K562 (cell line): ENCODE measurements around the gene KHDC3L.

Experiments used
- FOXJ3 ChIP-seq: sonication (generic); formaldehyde crosslinking; IDR thresholded peaks from 2 replicates; pipeline ENCODE4 v1.4.0; 2020; ENCODE audit warnings: mild to moderate bottlenecking, missing genetic modification reagents
- HDAC2 ChIP-seq: fragments of 450-650 bp; IDR thresholded peaks from 2 replicates; pipeline ENCODE4 v1.6.1; 2016; ENCODE audit warnings: mild to moderate bottlenecking
- NCOA4 ChIP-seq: fragments of 450-650 bp; IDR thresholded peaks from 2 replicates; pipeline ENCODE4 v1.6.1; 2018; ENCODE audit warnings: mild to moderate bottlenecking; ENCODE audit not compliant: partially characterized antibody
- TF ChIP-seq, protein P1 (sequence below), 3 experiments: IDR thresholded peaks in 2 of 3; conservative IDR thresholded peaks in 1 of 3; 2 replicates each; pipeline ENCODE4 v1.5.1; 2011 to 2012; ENCODE audit warnings: low read length in 3 of 3, mild to moderate bottlenecking in 3 of 3, control low read depth in 2 of 3, improper control_type of control experiment in 1 of 3, inconsistent platforms in 1 of 3, low read depth in 1 of 3, mixed read lengths in 1 of 3, moderate library complexity in 1 of 3; ENCODE audit not compliant: insufficient read depth in 2 of 3

- TF ChIP-seq FOXJ3 (CRISPR knock-in tag) (no peak), HDAC2 (no peak), NCOA4 (no peak)
- TF ChIP-seq, protein P1, sequence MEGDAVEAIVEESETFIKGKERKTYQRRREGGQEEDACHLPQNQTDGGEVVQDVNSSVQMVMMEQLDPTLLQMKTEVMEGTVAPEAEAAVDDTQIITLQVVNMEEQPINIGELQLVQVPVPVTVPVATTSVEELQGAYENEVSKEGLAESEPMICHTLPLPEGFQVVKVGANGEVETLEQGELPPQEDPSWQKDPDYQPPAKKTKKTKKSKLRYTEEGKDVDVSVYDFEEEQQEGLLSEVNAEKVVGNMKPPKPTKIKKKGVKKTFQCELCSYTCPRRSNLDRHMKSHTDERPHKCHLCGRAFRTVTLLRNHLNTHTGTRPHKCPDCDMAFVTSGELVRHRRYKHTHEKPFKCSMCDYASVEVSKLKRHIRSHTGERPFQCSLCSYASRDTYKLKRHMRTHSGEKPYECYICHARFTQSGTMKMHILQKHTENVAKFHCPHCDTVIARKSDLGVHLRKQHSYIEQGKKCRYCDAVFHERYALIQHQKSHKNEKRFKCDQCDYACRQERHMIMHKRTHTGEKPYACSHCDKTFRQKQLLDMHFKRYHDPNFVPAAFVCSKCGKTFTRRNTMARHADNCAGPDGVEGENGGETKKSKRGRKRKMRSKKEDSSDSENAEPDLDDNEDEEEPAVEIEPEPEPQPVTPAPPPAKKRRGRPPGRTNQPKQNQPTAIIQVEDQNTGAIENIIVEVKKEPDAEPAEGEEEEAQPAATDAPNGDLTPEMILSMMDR (IDR thresholded peaks at IDR 0.05 in 2 of 3, conservative IDR thresholded peaks at IDR 0.05 in 1 of 3; ENCODE audit: insufficient read depth in 2 of 3, low read depth in 1 of 3, low read length in 3 of 3) = no peak
Observed at GRCh38 chr6:73389854-73390253, 27.4 kb downstream of the KHDC3L start.
